ENCODE measurements around the gene UTS2. TPM values are rescaled to one million over a fixed set of nuclear protein-coding genes. Genes with fewer than 3 reads are reported as not detected.
A peak's percentile ranks its signal among the peaks of the same experiment; 100 is the strongest.

UTS2 gene
- total RNA-seq, 1 donor from 2014 or later, result not detected

- no peak overlapping the region for H3K27ac Mint-ChIP-seq
- no peaks in the 10 kb centered on the region for H3K4me1 Mint-ChIP-seq (ENCODE audit: low read depth)
- TF ChIP-seq CTCF (IDR thresholded peaks at IDR 0.05; ENCODE audit: unreplicated experiment), result no peak
- no peak for DNase-seq (ENCODE audit: low spot score, unreplicated experiment)
- no peak overlapping the region for H3K4me3 Mint-ChIP-seq (ENCODE audit: low read depth)
- peaks cover 18% of the 10 kb centered on the region for H3K9me3 Mint-ChIP-seq (ENCODE audit: low read depth)
- peaks cover 16% of the 10 kb centered on the region for H3K36me3 Mint-ChIP-seq (ENCODE audit: insufficient read depth)
- H3K27me3 Mint-ChIP-seq, result no peaks in the 10 kb centered on the region
Observed at GRCh38 chr1:7813677-7814373, 39.0 kb downstream of the UTS2 start.

GRCh38 chr1:7811476-7811875, 41.4 kb downstream of the UTS2 start:
- TF ChIP-seq CTCF (IDR thresholded peaks at IDR 0.05; ENCODE audit: unreplicated experiment), result no peak
- no peaks in the 10 kb centered on the region for H3K27me3 Mint-ChIP-seq
- no peak overlapping the region for H3K27ac Mint-ChIP-seq
- no peak for DNase-seq (ENCODE audit: low spot score, unreplicated experiment)
- H3K9me3 Mint-ChIP-seq (ENCODE audit: low read depth), result peaks cover 18% of the 10 kb centered on the region
- peaks cover 16% of the 10 kb centered on the region for H3K36me3 Mint-ChIP-seq (ENCODE audit: insufficient read depth)
- no peaks in the 10 kb centered on the region for H3K4me1 Mint-ChIP-seq (ENCODE audit: low read depth)
- H3K4me3 Mint-ChIP-seq (ENCODE audit: low read depth), result no peak overlapping the region

- peaks cover 16% of the 10 kb centered on the region for H3K36me3 Mint-ChIP-seq (ENCODE audit: insufficient read depth)
- no peaks in the 10 kb centered on the region for H3K4me1 Mint-ChIP-seq (ENCODE audit: low read depth)
- H3K9me3 Mint-ChIP-seq (ENCODE audit: low read depth), result peaks cover 18% of the 10 kb centered on the region
- DNase-seq (ENCODE audit: low spot score, unreplicated experiment), result no peak
- TF ChIP-seq CTCF (IDR thresholded peaks at IDR 0.05; ENCODE audit: unreplicated experiment), result no peak
- no peak overlapping the region for H3K4me3 Mint-ChIP-seq (ENCODE audit: low read depth)
- H3K27ac Mint-ChIP-seq, result no peak overlapping the region
- H3K27me3 Mint-ChIP-seq, result no peaks in the 10 kb centered on the region
Observed at GRCh38 chr1:7810395-7810794, 42.5 kb downstream of the UTS2 start.

- TF ChIP-seq CTCF (IDR thresholded peaks at IDR 0.05; ENCODE audit: unreplicated experiment), result no peak
- Mint-ChIP-seq H3K27ac (no peak overlapping the region), H3K36me3 (ENCODE audit: insufficient read depth) (peaks cover 16% of the 10 kb centered on the region), H3K4me3 (ENCODE audit: low read depth) (no peak overlapping the region), H3K9me3 (ENCODE audit: low read depth) (peaks cover 14% of the 10 kb centered on the region), H3K4me1 (ENCODE audit: low read depth) (no peaks in the 10 kb centered on the region), H3K27me3 (no peaks in the 10 kb centered on the region)
- no peak for DNase-seq (ENCODE audit: low spot score, unreplicated experiment)
Observed at GRCh38 chr1:7809742-7810141, 43.1 kb downstream of the UTS2 start.

GRCh38 chr1:7808253-7808844, 44.5 kb downstream of the UTS2 start:
- peaks cover 4% of the 10 kb centered on the region for H3K9me3 Mint-ChIP-seq (ENCODE audit: low read depth)
- H3K36me3 Mint-ChIP-seq (ENCODE audit: insufficient read depth), result peaks cover 7% of the 10 kb centered on the region
- DNase-seq (ENCODE audit: low spot score, unreplicated experiment), result no peak

More at GRCh38 chr1:7808253-7808844, 44.5 kb downstream of the UTS2 start:
- no peaks in the 10 kb centered on the region for H3K27me3 Mint-ChIP-seq
- H3K4me1 Mint-ChIP-seq (ENCODE audit: low read depth), result no peaks in the 10 kb centered on the region
- no peak overlapping the region for H3K27ac Mint-ChIP-seq
- no peak overlapping the region for H3K4me3 Mint-ChIP-seq (ENCODE audit: low read depth)
- TF ChIP-seq CTCF (IDR thresholded peaks at IDR 0.05; ENCODE audit: unreplicated experiment), result peak; percentile 63

All from progenitor cell of endocrine pancreas (in vitro differentiated cells).